Parathyroid adenoma (tissue), 2 donors: Measurements from ENCODE around the gene HBQ1.
"Not testable (repeated sequence)": the region's sequence is repeated elsewhere in the genome, so short reads cannot be mapped to it uniquely, and the experiment has no call there.

Experiments
- H2AFZ ChIP-seq: fragments of 300-600 bp; sonication (generic); one replicate; pipeline ENCODE4 v1.7.0; 2017; ENCODE audit warnings: antibody characterized with exemption, mild to moderate bottlenecking
- H3K27ac ChIP-seq: fragments of 300-600 bp; sonication (generic); one replicate; pipeline ENCODE4 v1.7.0; 2017
- H3K27me3 ChIP-seq: fragments of 300-600 bp; sonication (generic); one replicate; pipeline ENCODE4 v1.7.0; 2017; ENCODE audit warnings: low read length; ENCODE audit not compliant: control insufficient read depth, insufficient read depth
- H3K36me3 ChIP-seq: fragments of 300-600 bp; sonication (generic); one replicate; pipeline ENCODE4 v1.7.0; 2017; ENCODE audit warnings: low read length; ENCODE audit not compliant: control insufficient read depth, insufficient read depth
- H3K4me1 ChIP-seq: fragments of 300-600 bp; sonication (generic); one replicate; pipeline ENCODE4 v1.7.0; 2017; ENCODE audit warnings: control low read depth
- H3K4me2 ChIP-seq: fragments of 300-600 bp; sonication (generic); one replicate; pipeline ENCODE4 v1.7.0; 2017; ENCODE audit warnings: low read length
- H3K4me3 ChIP-seq: fragments of 300-600 bp; sonication (generic); one replicate; pipeline ENCODE4 v1.7.0; 2017; ENCODE audit warnings: low read depth, low read length
- H3K79me2 ChIP-seq: fragments of 300-600 bp; sonication (generic); one replicate; pipeline ENCODE4 v1.7.0; 2017; ENCODE audit warnings: control low read depth
- H3K9ac ChIP-seq: fragments of 300-600 bp; sonication (generic); one replicate; pipeline ENCODE4 v1.7.0; 2017; ENCODE audit warnings: mild to moderate bottlenecking
- H3K9me3 ChIP-seq: fragments of 300-600 bp; sonication (generic); one replicate; pipeline ENCODE4 v1.7.0; 2017; ENCODE audit warnings: low read length; ENCODE audit not compliant: control insufficient read depth
- TF ChIP-seq, protein P1 (sequence below): fragments of 300-600 bp; sonication (generic); IDR thresholded peaks from one replicate; pipeline ENCODE4 v1.7.0; 2017; ENCODE audit warnings: antibody characterized with exemption, mild to moderate bottlenecking
- donor health status: primary hyperparathyroidism.

The HBQ1 gene

DNA sequence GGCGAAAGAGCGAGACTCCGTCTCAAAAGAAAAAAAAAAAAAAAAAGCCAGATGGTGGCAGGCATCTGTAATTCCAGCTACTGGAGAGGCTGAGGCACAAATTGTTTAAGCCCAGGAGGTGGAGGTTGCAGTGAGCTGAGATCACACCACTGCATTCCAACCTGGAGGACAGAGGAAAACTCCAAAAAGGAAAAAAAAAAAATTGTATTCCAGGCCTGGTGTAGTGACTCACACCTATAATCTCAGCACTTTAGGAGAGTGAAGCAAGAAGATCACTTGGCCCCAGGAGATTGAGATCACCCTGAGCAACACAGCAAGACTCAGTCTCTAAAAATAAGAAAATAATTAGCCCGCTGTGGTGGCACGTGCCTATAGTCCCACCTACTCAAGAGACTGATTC, 20.1 kb downstream of the HBQ1 start:
- peaks cover 8% of the 10 kb centered on the region for H3K79me2 ChIP-seq
- no peaks in the 10 kb centered on the region for H3K36me3 ChIP-seq
- no peaks in the 10 kb centered on the region for H3K27me3 ChIP-seq
- no peaks in the 10 kb centered on the region for H3K4me1 ChIP-seq
- no peak overlapping the region for H3K9ac ChIP-seq
- no peak overlapping the region for H3K4me3 ChIP-seq
- H3K9me3 ChIP-seq, result no peaks in the 10 kb centered on the region
- TF ChIP-seq, protein P1, sequence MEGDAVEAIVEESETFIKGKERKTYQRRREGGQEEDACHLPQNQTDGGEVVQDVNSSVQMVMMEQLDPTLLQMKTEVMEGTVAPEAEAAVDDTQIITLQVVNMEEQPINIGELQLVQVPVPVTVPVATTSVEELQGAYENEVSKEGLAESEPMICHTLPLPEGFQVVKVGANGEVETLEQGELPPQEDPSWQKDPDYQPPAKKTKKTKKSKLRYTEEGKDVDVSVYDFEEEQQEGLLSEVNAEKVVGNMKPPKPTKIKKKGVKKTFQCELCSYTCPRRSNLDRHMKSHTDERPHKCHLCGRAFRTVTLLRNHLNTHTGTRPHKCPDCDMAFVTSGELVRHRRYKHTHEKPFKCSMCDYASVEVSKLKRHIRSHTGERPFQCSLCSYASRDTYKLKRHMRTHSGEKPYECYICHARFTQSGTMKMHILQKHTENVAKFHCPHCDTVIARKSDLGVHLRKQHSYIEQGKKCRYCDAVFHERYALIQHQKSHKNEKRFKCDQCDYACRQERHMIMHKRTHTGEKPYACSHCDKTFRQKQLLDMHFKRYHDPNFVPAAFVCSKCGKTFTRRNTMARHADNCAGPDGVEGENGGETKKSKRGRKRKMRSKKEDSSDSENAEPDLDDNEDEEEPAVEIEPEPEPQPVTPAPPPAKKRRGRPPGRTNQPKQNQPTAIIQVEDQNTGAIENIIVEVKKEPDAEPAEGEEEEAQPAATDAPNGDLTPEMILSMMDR, result no peak
- no peak overlapping the region for H3K4me2 ChIP-seq
- no peak overlapping the region for H2AFZ ChIP-seq
- H3K27ac ChIP-seq, result no peak overlapping the region

DNA sequence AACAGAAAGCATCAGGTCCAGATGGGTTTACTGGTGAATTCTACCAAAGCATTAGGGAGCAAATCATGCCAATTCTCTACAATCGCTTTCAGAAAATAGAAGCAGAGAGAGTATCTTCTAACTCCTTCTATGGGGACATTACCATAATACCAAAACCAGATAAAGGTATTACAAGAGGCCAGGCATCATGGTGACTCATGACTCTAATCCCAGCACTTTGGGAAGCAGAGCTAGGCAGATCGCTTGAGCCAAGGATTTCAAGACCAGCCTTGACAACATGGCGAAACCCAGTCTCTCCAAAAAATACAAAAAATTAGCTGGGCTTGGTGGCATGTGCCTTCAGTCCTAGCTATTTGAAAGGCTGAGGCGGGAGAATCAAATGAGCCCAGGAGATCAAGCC, 23.0 kb downstream of the HBQ1 start:
- Histone ChIP-seq H3K9ac (no peak overlapping the region), H3K27me3 (no peaks in the 10 kb centered on the region), H3K4me2 (no peak overlapping the region), H2AFZ (no peak overlapping the region), H3K4me1 (no peaks in the 10 kb centered on the region), H3K27ac (no peak overlapping the region), H3K9me3 (no peaks in the 10 kb centered on the region), H3K4me3 (no peak overlapping the region), H3K36me3 (no peaks in the 10 kb centered on the region), H3K79me2 (peaks cover 8% of the 10 kb centered on the region)
- TF ChIP-seq, protein P1, result no peak

DNA sequence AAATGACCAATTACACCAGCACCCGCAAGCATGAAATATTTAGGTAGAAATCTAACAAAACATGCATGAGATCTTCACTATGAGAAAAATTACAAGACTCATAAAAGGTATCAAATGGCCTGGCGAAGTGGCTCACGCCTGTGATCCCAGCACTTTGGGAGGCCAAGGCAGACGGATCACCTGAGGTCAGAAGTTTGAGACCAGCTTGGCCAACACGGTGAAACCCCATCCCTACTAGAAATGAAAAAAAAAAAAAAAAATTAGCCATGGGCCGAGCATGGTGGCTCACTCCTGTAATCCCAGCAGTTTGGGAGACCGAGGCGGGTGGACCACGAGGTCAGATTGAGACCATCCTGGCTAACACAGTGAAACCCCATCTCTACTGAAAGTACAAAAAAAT, 23.8 kb downstream of the HBQ1 start:
- not testable (repeated sequence) for H3K4me1 ChIP-seq, H3K9ac ChIP-seq, H3K27ac ChIP-seq, H3K79me2 ChIP-seq, H3K9me3 ChIP-seq, H3K4me3 ChIP-seq, H2AFZ ChIP-seq, H3K4me2 ChIP-seq, H3K36me3 ChIP-seq, H3K27me3 ChIP-seq

DNA sequence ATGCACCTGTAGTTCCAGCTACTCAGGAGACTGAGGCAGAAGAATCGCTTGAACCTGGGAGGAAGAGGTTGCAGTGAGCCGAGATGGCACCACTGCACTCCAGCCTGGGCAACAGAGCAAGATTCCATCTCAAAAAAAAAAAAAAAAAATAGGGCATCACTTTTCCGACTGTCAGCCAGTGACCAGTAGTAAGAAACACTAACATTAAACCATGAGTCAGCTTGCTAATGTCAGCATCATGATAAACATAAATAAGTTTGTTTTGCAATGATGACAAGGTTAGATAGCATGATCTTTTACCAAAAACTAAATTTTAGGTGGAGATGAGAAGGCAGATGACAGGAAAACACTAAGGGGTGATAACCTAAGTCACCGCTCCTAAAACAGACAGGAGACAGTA, 29.1 kb downstream of the HBQ1 start:
- not testable (repeated sequence) for H3K4me1 ChIP-seq, H2AFZ ChIP-seq, H3K4me2 ChIP-seq, H3K9me3 ChIP-seq, H3K9ac ChIP-seq, H3K27ac ChIP-seq, H3K36me3 ChIP-seq, H3K79me2 ChIP-seq, H3K4me3 ChIP-seq, H3K27me3 ChIP-seq

DNA sequence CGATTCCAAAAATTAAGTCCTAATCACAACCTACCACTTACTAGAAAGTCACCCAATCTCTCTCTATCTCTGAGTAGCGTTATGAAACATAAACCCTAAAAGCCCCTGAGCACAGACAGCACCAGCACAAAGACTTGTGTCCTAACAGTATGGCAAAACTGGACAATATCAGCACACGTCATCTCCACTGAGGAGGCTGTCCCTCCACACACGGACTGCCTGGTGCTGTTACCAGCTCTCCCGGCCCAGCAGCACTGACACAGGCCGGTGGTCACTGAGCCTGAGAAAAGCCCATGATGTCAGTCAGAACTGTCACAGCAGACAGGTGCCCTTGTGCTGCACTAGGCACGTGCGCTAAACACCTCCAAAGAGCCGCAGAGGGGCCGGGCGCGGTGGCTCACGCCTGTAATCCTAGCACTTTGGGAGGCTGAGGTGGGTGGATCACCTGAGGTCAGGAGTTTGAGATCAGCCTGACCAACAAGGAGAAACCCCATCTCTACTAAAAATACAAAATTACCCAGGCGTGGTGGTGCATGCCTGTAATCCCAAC, 31.4 kb downstream of the HBQ1 start:
- H3K4me2 ChIP-seq, H2AFZ ChIP-seq, H3K27ac ChIP-seq, H3K4me3 ChIP-seq, H3K27me3 ChIP-seq, H3K4me1 ChIP-seq, H3K9me3 ChIP-seq, H3K36me3 ChIP-seq, H3K9ac ChIP-seq: not testable (repeated sequence)
- H3K79me2 ChIP-seq, result peaks cover 21% of the 10 kb centered on the region

DNA sequence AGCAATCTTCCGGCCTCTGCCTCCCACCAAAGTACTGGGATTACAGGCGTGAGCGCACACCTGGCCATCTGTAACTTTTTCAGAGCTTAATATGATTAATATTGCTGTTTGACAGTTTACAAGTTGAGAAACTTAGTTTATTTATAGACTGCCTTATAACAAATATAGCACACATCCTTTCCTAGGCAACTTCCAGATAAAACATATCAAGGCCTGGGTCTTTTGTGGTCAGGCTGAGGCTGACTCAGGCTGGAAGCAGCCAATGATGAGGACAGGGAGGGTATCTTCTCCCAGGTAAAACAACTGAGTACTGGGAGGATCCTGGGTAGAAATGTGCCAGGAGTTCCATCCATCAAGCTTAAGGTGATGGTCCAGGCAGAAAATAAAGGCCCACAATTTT, 32.7 kb downstream of the HBQ1 start:
- Histone ChIP-seq H3K36me3 (no peaks in the 10 kb centered on the region), H2AFZ (no peak overlapping the region), H3K27ac (no peak overlapping the region), H3K4me2 (no peak overlapping the region), H3K9me3 (no peaks in the 10 kb centered on the region), H3K4me1 (peaks cover 5% of the 10 kb centered on the region), H3K9ac (no peak overlapping the region), H3K4me3 (no peak overlapping the region), H3K79me2 (peaks cover 28% of the 10 kb centered on the region), H3K27me3 (no peaks in the 10 kb centered on the region)
- TF ChIP-seq, protein P1, result no peak
